Progenitor cell of endocrine pancreas (in vitro differentiated cells): Measurements from ENCODE around the gene AOC1. TPM values are rescaled to one million over a fixed set of nuclear protein-coding genes. Genes with fewer than 3 reads are reported as not detected.
"Not testable (repeated sequence)": the region's sequence is repeated elsewhere in the genome, so short reads cannot be mapped to it uniquely, and the experiment has no call there.

ENCODE experiments used
- DNase-seq: peaks from one replicate; pipeline ENCODE4 v3.0.0; 2021; ENCODE audit warnings: low spot score; ENCODE audit not compliant: unreplicated experiment
- H3K27ac Mint-ChIP-seq: 2 replicates; pipeline ENCODE4 v1.8.0; 2021; ENCODE audit warnings: mild to moderate bottlenecking, moderate library complexity, mixed read lengths
- H3K27me3 Mint-ChIP-seq: 2 replicates; pipeline ENCODE4 v1.8.0; 2021; ENCODE audit warnings: mixed read lengths
- H3K36me3 Mint-ChIP-seq: 2 replicates; pipeline ENCODE4 v1.8.0; 2022; ENCODE audit warnings: mixed read lengths; ENCODE audit not compliant: insufficient read depth
- H3K4me1 Mint-ChIP-seq: 2 replicates; pipeline ENCODE4 v1.8.0; 2021; ENCODE audit warnings: low read depth, mixed read lengths
- H3K4me3 Mint-ChIP-seq: 2 replicates; pipeline ENCODE4 v1.8.0; 2021; ENCODE audit warnings: low read depth, mild to moderate bottlenecking, moderate library complexity, mixed read lengths
- H3K9me3 Mint-ChIP-seq: 2 replicates; pipeline ENCODE4 v1.8.0; 2021; ENCODE audit warnings: low read depth, mixed read lengths
- total RNA-seq: library from RNA; stranded (reverse); gene quantifications from 2 replicates; pipeline ENCODE4 v1.2.1, GENCODE V29; 2021
- TF ChIP-seq, protein P1 (sequence below): fragments of 200-600 bp; sonication (generic); IDR thresholded peaks from one replicate; pipeline ENCODE4 v1.5.0; 2021; ENCODE audit warnings: antibody characterized with exemption, mild to moderate bottlenecking; ENCODE audit not compliant: unreplicated experiment

Gene AOC1
- total RNA-seq, 1 donor from 2014 or later, result 2.9 TPM

GRCh38 chr7:150904011-150904909 is 51.9 kb downstream of the AOC1 start:
- no peaks in the 10 kb centered on the region for H3K9me3 Mint-ChIP-seq
- DNase-seq, result no peak
- H3K4me3 Mint-ChIP-seq, result no peak overlapping the region
- H3K27me3 Mint-ChIP-seq, result peaks cover 37% of the 10 kb centered on the region
- TF ChIP-seq, protein P1, sequence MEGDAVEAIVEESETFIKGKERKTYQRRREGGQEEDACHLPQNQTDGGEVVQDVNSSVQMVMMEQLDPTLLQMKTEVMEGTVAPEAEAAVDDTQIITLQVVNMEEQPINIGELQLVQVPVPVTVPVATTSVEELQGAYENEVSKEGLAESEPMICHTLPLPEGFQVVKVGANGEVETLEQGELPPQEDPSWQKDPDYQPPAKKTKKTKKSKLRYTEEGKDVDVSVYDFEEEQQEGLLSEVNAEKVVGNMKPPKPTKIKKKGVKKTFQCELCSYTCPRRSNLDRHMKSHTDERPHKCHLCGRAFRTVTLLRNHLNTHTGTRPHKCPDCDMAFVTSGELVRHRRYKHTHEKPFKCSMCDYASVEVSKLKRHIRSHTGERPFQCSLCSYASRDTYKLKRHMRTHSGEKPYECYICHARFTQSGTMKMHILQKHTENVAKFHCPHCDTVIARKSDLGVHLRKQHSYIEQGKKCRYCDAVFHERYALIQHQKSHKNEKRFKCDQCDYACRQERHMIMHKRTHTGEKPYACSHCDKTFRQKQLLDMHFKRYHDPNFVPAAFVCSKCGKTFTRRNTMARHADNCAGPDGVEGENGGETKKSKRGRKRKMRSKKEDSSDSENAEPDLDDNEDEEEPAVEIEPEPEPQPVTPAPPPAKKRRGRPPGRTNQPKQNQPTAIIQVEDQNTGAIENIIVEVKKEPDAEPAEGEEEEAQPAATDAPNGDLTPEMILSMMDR, result no peak
- H3K4me1 Mint-ChIP-seq, result no peaks in the 10 kb centered on the region
- H3K27ac Mint-ChIP-seq, result no peak overlapping the region
- no peaks in the 10 kb centered on the region for H3K36me3 Mint-ChIP-seq

GRCh38 chr7:150908173-150908572 is 55.9 kb downstream of the AOC1 start:
- Mint-ChIP-seq H3K27me3 (peaks cover 47% of the 10 kb centered on the region), H3K4me1 (no peaks in the 10 kb centered on the region), H3K36me3 (no peaks in the 10 kb centered on the region), H3K4me3 (no peak overlapping the region), H3K27ac (no peak overlapping the region), H3K9me3 (no peaks in the 10 kb centered on the region)
- TF ChIP-seq, protein P1, result no peak
- DNase-seq, result no peak

DNA sequence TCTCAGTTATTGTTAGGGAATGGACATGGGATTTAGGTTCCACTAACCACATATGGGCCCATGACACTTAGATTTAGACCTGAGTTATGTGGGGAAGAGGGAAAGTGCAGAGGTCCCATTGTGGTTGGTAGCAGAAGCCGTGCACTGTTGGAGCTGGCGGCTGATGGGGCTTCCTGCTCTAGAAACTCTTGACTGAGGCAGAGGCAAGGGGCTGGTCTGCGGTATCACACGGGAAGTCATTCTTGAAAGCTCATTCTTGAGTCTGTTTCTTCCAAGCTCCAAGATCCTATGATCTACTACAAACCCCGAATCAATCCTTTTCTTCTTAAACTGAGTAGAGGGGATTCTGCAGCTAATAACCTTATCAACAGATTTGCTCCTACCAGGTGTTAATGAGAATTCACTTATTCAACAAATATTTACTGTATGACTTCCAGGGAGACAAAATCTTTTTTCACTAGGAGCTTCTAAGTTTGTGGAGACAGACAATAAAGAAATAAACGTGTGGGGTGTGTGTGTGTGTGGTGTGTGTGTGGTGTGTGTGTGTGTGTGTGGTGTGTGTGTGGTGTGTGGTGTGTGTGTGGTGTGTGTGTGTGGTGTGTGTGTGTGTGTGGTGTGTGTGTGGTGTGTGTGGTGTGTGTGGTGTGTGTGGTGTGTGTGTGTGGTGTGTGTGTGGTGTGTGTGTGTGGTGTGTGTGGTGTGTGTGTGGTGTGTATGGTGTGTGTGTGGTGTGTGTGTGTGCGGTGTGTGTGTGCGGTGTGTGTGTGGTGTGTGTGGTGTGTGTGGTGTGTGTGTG is 57.1 kb downstream of the AOC1 start:
- Mint-ChIP-seq H3K4me3 (no peak overlapping the region), H3K9me3 (no peaks in the 10 kb centered on the region), H3K27me3 (peaks cover 58% of the 10 kb centered on the region), H3K36me3 (no peaks in the 10 kb centered on the region), H3K27ac (no peak overlapping the region), H3K4me1 (no peaks in the 10 kb centered on the region)
- no peak for DNase-seq
- TF ChIP-seq, protein P1, result no peak

- not testable (repeated sequence) for H3K9me3 Mint-ChIP-seq, H3K27ac Mint-ChIP-seq, H3K36me3 Mint-ChIP-seq, H3K4me1 Mint-ChIP-seq, H3K4me3 Mint-ChIP-seq, DNase-seq
- peaks cover 65% of the 10 kb centered on the region for H3K27me3 Mint-ChIP-seq
Observed at GRCh38 chr7:150910305-150910995, 58.1 kb downstream of the AOC1 start.

DNA sequence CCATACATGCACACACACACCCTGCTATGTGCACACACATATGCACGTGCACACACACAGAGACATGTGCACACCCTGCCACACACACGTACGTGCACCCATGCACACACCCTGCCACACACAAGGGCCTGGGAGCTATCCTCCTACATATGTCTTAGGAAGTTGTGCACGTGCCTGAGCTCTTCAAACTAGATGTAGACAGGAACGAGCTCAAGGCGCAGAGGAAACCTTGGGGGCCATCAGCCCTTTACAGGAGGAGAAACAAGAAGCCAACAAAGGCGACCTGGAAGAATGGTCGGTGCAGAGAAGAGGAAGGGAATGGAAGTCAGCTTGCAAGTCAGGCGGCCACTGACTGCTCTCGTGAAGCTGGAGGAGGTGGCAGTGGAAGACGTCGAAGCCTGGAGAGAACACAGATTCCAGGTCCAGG is 58.7 kb downstream of the AOC1 start:
- no peak overlapping the region for H3K4me3 Mint-ChIP-seq
- no peaks in the 10 kb centered on the region for H3K36me3 Mint-ChIP-seq
- TF ChIP-seq, protein P1, result no peak
- peaks cover 65% of the 10 kb centered on the region for H3K27me3 Mint-ChIP-seq
- no peaks in the 10 kb centered on the region for H3K9me3 Mint-ChIP-seq
- no peak overlapping the region for H3K27ac Mint-ChIP-seq
- no peak for DNase-seq
- H3K4me1 Mint-ChIP-seq, result no peaks in the 10 kb centered on the region

Other genes starting within 250 kb of the AOC1 start
- gene GIMAP6, start 220.1 kb upstream of the AOC1 start, total RNA-seq, result not detected in 2 replicates
- gene GIMAP2, start 166.8 kb upstream of the AOC1 start, total RNA-seq, result not detected in 2 replicates
- not detected in 2 replicates for gene GIMAP1, start 135.9 kb upstream of the AOC1 start, total RNA-seq
- gene GIMAP5, start 115.1 kb upstream of the AOC1 start, total RNA-seq, result not detected in 2 replicates
- gene TMEM176B, start 52.2 kb upstream of the AOC1 start, total RNA-seq, result 8.9 TPM in 2 replicates
- gene TMEM176A, start 51.7 kb upstream of the AOC1 start, total RNA-seq, result 8.0 and 9.6 TPM in 2 replicates
- gene KCNH2, start 125.8 kb downstream of the AOC1 start, total RNA-seq, result 6.9 and 9.4 TPM in 2 replicates
- gene NOS3, start 138.5 kb downstream of the AOC1 start, total RNA-seq, result 0.74 and 1.1 TPM in 2 replicates
- 0.58 and 0.79 TPM in 2 replicates for gene ATG9B, start 172.0 kb downstream of the AOC1 start, total RNA-seq
- gene ABCB8, start 175.9 kb downstream of the AOC1 start, total RNA-seq, result 36.0 and 36.2 TPM in 2 replicates
- 3.5 and 5.1 TPM in 2 replicates for gene ASIC3, start 196.0 kb downstream of the AOC1 start, total RNA-seq
- 22.6 and 24.9 TPM in 2 replicates for gene CDK5, start 205.4 kb downstream of the AOC1 start, total RNA-seq
- gene SLC4A2, start 207.1 kb downstream of the AOC1 start, total RNA-seq, result 208 and 213 TPM in 2 replicates
- 75.0 and 81.9 TPM in 2 replicates for gene FASTK, start 228.3 kb downstream of the AOC1 start, total RNA-seq
- 40.4 and 48.6 TPM in 2 replicates for gene TMUB1, start 231.0 kb downstream of the AOC1 start, total RNA-seq
- 112 and 114 TPM in 2 replicates for gene AGAP3, start 234.0 kb downstream of the AOC1 start, total RNA-seq